ENCODE measurements around the gene DYNLT4. TPM values are rescaled to one million over a fixed set of nuclear protein-coding genes. Genes with fewer than 3 reads are reported as not detected.
"Not testable (repeated sequence)": the region's sequence is repeated elsewhere in the genome, so short reads cannot be mapped to it uniquely, and the experiment has no call there.

Gene DYNLT4
- total RNA-seq, 1 experiment from 2014 or later = not detected

GRCh38 chr1:44817307-44817706, 10.2 kb upstream of the DYNLT4 start:
- Histone ChIP-seq H3K9me3 (no peaks in the 10 kb centered on the region), H3K36me3 (ENCODE audit: control insufficient read depth, insufficient read depth, low read length) (no peaks in the 10 kb centered on the region), H3K27me3 (replicated peaks; ENCODE audit: control insufficient read depth, insufficient read depth, low read length) (no peaks in the 10 kb centered on the region), H3K4me1 (peaks cover 14% of the 10 kb centered on the region), H3K4me3 (ENCODE audit: low read depth, low read length) (no peak overlapping the region)
- CTCF ChIA-PET = interaction anchor here (0.8 kb wide), 1 partner anchor 86 kb away, joined by 4 read pairs; the partner anchor contains the start of gene RNU5D-1
- intact Hi-C loops (cut with micrococcal nuclease; ENCODE audit: unreplicated experiment) = no loop called here
- no peaks in the 10 kb centered on the region for H3K9me3 Mint-ChIP-seq (ENCODE audit: unreplicated experiment)
- no peak overlapping the region for H3K27ac Mint-ChIP-seq (ENCODE audit: unreplicated experiment)
- DNase-seq = no peak
- no peak for TF ChIP-seq CTCF (IDR thresholded peaks at IDR 0.05; ENCODE audit: insufficient read depth in 1 of 2, low read depth in 1 of 2, low read length in 1 of 2, severe bottlenecking in 1 of 2, unreplicated experiment in 1 of 2)
- no TSS peak for BruUV-seq (replicated peaks)
- POLR2A ChIA-PET = no interaction called here
- no peaks in the 10 kb centered on the region for H3K27me3 Mint-ChIP-seq (ENCODE audit: insufficient read depth, unreplicated experiment)
- peaks cover 19% of the 10 kb centered on the region for H3K36me3 Mint-ChIP-seq (ENCODE audit: insufficient read depth, unreplicated experiment)
- peaks cover 9% of the 10 kb centered on the region for H3K4me1 Mint-ChIP-seq (ENCODE audit: low read depth, unreplicated experiment)
- peak overlapping the region; percentile 80 for H3K4me3 Mint-ChIP-seq (ENCODE audit: unreplicated experiment)

GRCh38 chr1:44815926-44816325, 8.8 kb upstream of the DYNLT4 start:
- H3K4me3 ChIP-seq (ENCODE audit: low read depth, low read length); H3K36me3 ChIP-seq (ENCODE audit: control insufficient read depth, insufficient read depth, low read length); H3K27me3 Mint-ChIP-seq (ENCODE audit: insufficient read depth, unreplicated experiment); BruUV-seq (replicated peaks); H3K27ac Mint-ChIP-seq (ENCODE audit: unreplicated experiment); H3K4me3 Mint-ChIP-seq (ENCODE audit: unreplicated experiment); H3K9me3 Mint-ChIP-seq (ENCODE audit: unreplicated experiment); DNase-seq; H3K9me3 ChIP-seq; CTCF ChIA-PET; H3K27me3 ChIP-seq (replicated peaks; ENCODE audit: control insufficient read depth, insufficient read depth, low read length): not testable (repeated sequence)
- H3K4me1 Mint-ChIP-seq (ENCODE audit: low read depth, unreplicated experiment) = peaks cover 16% of the 10 kb centered on the region
- H3K36me3 Mint-ChIP-seq (ENCODE audit: insufficient read depth, unreplicated experiment) = peaks cover 19% of the 10 kb centered on the region
- H3K4me1 ChIP-seq = peaks cover 14% of the 10 kb centered on the region
- POLR2A ChIA-PET = interaction anchor here (1.6 kb wide), 1 partner anchor 16 kb away, joined by 3 read pairs; the partner anchor contains the start of gene PLK3
- intact Hi-C loops (cut with micrococcal nuclease; ENCODE audit: unreplicated experiment) = loop anchor here (2.0 kb wide), 1 partner anchor 17 kb away; no protein-coding TSS in a partner anchor

GRCh38 chr1:44812822-44813543, 5.8 kb upstream of the DYNLT4 start:
- no peak for DNase-seq
- Histone ChIP-seq H3K36me3 (ENCODE audit: control insufficient read depth, insufficient read depth, low read length) (no peaks in the 10 kb centered on the region), H3K27me3 (replicated peaks; ENCODE audit: control insufficient read depth, insufficient read depth, low read length) (no peaks in the 10 kb centered on the region), H3K9me3 (no peaks in the 10 kb centered on the region), H3K4me1 (peaks cover 32% of the 10 kb centered on the region), H3K4me3 (ENCODE audit: low read depth, low read length) (peak overlapping the region; percentile 57)
- no peaks in the 10 kb centered on the region for H3K9me3 Mint-ChIP-seq (ENCODE audit: unreplicated experiment)
- POLR2A ChIA-PET = interaction anchor here (0.5 to 1.6 kb wide), 6 partner anchors 13 to 181 kb away, joined by 3 to 20 read pairs (median 4); partner anchors contain the start of genes EIF2B3, PLK3 and RPS8
- H3K27ac Mint-ChIP-seq (ENCODE audit: unreplicated experiment) = peak overlapping the region; percentile 9
- no peak for TF ChIP-seq CTCF (IDR thresholded peaks at IDR 0.05; ENCODE audit: insufficient read depth in 1 of 2, low read depth in 1 of 2, low read length in 1 of 2, severe bottlenecking in 1 of 2, unreplicated experiment in 1 of 2)
- H3K36me3 Mint-ChIP-seq (ENCODE audit: insufficient read depth, unreplicated experiment) = no peaks in the 10 kb centered on the region
- H3K27me3 Mint-ChIP-seq (ENCODE audit: insufficient read depth, unreplicated experiment) = no peaks in the 10 kb centered on the region
- H3K4me3 Mint-ChIP-seq (ENCODE audit: unreplicated experiment) = peak overlapping the region; percentile 74
- H3K4me1 Mint-ChIP-seq (ENCODE audit: low read depth, unreplicated experiment) = peaks cover 17% of the 10 kb centered on the region
- CTCF ChIA-PET = interaction anchor here (0.6 kb wide), 1 partner anchor 13 kb away, joined by 3 read pairs; the partner anchor contains the start of gene PLK3
- intact Hi-C loops (cut with micrococcal nuclease; ENCODE audit: unreplicated experiment) = no loop called here
- no TSS peak for BruUV-seq (replicated peaks)

Measured in Caco-2 (cell line).